Activated CD8-positive, alpha-beta memory T cell treated with anti-CD3 and anti-CD28 coated beads for 24 hours (primary cell): ENCODE data around the gene IL2RA.
"Not testable (repeated sequence)": the region's sequence is repeated elsewhere in the genome, so short reads cannot be mapped to it uniquely, and the experiment has no call there.

Source experiments
- DNase-seq: peaks from one replicate; pipeline ENCODE4 v3.0.0-alpha.2; 2020

Gene IL2RA

GRCh38 chr10:6011558-6011957, 50.6 kb downstream of the IL2RA start:
- no peak for DNase-seq

- DNase-seq, result no peak
Observed at GRCh38 chr10:6010569-6010968, 51.6 kb downstream of the IL2RA start.

GRCh38 chr10:6009961-6010360, 52.2 kb downstream of the IL2RA start:
- no peak for DNase-seq

- no peak for DNase-seq
Observed at GRCh38 chr10:6009150-6009549, 53.0 kb downstream of the IL2RA start.

GRCh38 chr10:6008497-6009142, 53.5 kb downstream of the IL2RA start:
- DNase-seq, result no peak

GRCh38 chr10:6006991-6007390, 55.2 kb downstream of the IL2RA start:
- DNase-seq, result no peak

- DNase-seq, result no peak
Observed at GRCh38 chr10:6006546-6006945, 55.6 kb downstream of the IL2RA start.

- no peak for DNase-seq
Observed at GRCh38 chr10:6005856-6006395, 56.2 kb downstream of the IL2RA start.

- DNase-seq, result not testable (repeated sequence)
Observed at GRCh38 chr10:6005161-6005804, 56.9 kb downstream of the IL2RA start.

- DNase-seq, result no peak
Observed at GRCh38 chr10:6002809-6003510, 59.2 kb downstream of the IL2RA start.

- no peak for DNase-seq
Observed at GRCh38 chr10:5999440-6000165, 62.6 kb downstream of the IL2RA start.

GRCh38 chr10:5996696-5997095, 65.5 kb downstream of the IL2RA start:
- no peak for DNase-seq

- DNase-seq, result no peak
Observed at GRCh38 chr10:5992398-5992797, 69.8 kb downstream of the IL2RA start.

- DNase-seq, result no peak
Observed at GRCh38 chr10:5991708-5992107, 70.5 kb downstream of the IL2RA start.

GRCh38 chr10:5989756-5990155, 72.4 kb downstream of the IL2RA start:
- no peak for DNase-seq

- DNase-seq, result no peak
Observed at GRCh38 chr10:5988336-5988920, 73.7 kb downstream of the IL2RA start.

- DNase-seq, result peak; percentile 52
Observed at GRCh38 chr10:5987747-5988146, 74.4 kb downstream of the IL2RA start.

GRCh38 chr10:5985029-5985428, 77.1 kb downstream of the IL2RA start:
- DNase-seq, result no peak

- DNase-seq, result peak; percentile 30
Observed at GRCh38 chr10:5983774-5984173, 78.4 kb downstream of the IL2RA start.

- DNase-seq, result no peak
Observed at GRCh38 chr10:5981529-5981928, 80.6 kb downstream of the IL2RA start.

GRCh38 chr10:5978230-5978489, 84.0 kb downstream of the IL2RA start:
- DNase-seq, result no peak

GRCh38 chr10:5977471-5978229, 84.5 kb downstream of the IL2RA start, which contains the start of gene IL15RA:
TSS of gene IL15RA (minus strand) at chr10:5977543. CDS start at chr10:5977492, 51 bp downstream.
- peak; percentile 93 for DNase-seq
